Keratinocyte (primary cell): ENCODE measurements around the gene TMEM150B.

ENCODE experiments used
- EZH2 ChIP-seq: IDR thresholded peaks from one replicate; pipeline ENCODE4 v1.6.1; 2012; ENCODE audit warnings: inconsistent platforms, mild to moderate bottlenecking, low read length, moderate library complexity
- TF ChIP-seq, protein P1 (sequence below), 3 experiments: IDR thresholded peaks in 1 of 3; conservative IDR thresholded peaks in 1 of 3; optimal IDR thresholded peaks in 1 of 3; 2 replicates in 2 of 3; 3 replicates in 1 of 3; pipeline versions ENCODE3 to v1.5.1; 2011; ENCODE audit warnings: low read length in 3 of 3, mild to moderate bottlenecking in 3 of 3, moderate library complexity in 2 of 3, control low read depth in 1 of 3, inconsistent platforms in 1 of 3; ENCODE audit not compliant: insufficient read depth in 2 of 3; ENCODE audit errors: extremely low read depth in 1 of 3

DNA sequence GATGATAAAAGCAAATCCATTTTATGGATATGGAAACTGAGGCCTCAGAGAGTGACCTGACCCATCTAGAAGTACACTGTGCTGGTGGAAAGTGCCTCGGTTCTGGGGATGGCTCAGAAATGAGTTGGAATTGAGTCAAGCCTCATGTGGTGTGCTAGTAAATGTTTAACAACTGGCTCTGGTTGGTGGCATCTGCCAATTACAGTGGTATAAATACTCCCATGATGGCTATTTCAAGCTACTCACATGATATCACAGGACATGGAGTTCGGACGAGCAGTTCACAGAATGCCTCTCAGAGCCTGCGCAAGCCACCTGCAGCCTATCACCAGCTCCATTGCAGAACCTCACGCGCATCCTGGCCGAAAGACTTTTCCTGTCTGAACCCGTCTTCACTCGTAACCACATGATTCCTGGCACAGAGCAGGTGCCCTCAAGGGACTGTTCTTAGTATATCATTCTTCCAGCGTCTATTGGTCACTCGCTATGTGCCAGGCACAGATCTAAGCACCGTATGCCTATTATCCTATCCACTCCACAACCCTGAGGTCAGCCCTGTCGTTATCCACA lies 9.1 kb downstream of the TMEM150B start:
- TF ChIP-seq, protein P1, sequence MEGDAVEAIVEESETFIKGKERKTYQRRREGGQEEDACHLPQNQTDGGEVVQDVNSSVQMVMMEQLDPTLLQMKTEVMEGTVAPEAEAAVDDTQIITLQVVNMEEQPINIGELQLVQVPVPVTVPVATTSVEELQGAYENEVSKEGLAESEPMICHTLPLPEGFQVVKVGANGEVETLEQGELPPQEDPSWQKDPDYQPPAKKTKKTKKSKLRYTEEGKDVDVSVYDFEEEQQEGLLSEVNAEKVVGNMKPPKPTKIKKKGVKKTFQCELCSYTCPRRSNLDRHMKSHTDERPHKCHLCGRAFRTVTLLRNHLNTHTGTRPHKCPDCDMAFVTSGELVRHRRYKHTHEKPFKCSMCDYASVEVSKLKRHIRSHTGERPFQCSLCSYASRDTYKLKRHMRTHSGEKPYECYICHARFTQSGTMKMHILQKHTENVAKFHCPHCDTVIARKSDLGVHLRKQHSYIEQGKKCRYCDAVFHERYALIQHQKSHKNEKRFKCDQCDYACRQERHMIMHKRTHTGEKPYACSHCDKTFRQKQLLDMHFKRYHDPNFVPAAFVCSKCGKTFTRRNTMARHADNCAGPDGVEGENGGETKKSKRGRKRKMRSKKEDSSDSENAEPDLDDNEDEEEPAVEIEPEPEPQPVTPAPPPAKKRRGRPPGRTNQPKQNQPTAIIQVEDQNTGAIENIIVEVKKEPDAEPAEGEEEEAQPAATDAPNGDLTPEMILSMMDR (optimal IDR thresholded peaks at IDR 0.05 in 1 of 3, IDR thresholded peaks at IDR 0.05 in 1 of 3, conservative IDR thresholded peaks at IDR 0.05 in 1 of 3; ENCODE audit: extremely low read depth in 1 of 3, insufficient read depth in 2 of 3, low read length in 3 of 3) = no peak
- no peak for TF ChIP-seq EZH2
